CD4-positive, alpha-beta T cell treated with Interleukin-12 subunit alpha and Interleukin-12 subunit beta, for 1 hour (primary cell): ENCODE measurements around the gene TTLL12.

ENCODE experiments used
- DNase-seq: peaks from one replicate; pipeline ENCODE4 v3.0.0-alpha.2; 2020

Gene TTLL12

DNA sequence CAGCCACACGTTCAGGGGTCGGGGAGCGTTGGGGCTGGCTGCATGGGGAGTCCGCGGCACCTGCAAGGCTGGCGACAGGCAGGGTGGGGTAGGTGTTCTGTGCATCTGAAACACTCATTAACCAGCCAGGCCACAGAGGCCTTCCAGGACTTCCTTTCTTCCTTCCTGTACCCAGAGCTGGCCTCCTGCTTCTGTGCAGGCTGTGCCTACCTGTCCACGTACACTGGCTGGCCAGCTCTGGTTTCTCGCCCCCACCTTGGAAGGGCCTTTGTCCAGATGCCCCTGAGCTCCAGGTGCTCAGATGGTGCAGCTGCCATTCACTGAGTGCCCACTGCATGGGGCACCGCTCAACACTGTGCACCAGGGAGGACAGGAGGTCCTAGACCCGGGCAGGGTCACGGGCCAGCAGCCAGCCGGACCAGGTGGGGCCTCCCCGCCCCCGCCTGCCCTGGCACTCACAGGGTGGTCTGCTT lies 15.9 kb downstream of the TTLL12 start:
- DNase-seq, result no peak

DNA sequence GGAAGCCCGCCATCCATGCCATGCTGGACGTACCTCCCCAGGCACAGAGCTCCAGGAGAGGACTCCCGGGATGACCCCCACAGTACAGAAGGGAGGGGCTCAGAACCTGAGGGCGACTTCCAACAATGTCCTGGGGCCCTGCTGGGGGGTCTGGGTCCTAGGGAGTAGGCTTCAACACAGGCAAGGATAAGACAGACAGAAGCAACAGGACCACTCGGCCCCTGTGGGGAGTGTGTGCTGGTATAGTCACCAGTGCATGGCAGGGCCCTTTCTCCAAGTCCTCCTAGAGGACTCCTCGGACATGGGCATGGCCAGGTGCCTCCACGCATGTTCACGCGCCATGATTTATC lies 16.8 kb downstream of the TTLL12 start:
- DNase-seq, result no peak

DNA sequence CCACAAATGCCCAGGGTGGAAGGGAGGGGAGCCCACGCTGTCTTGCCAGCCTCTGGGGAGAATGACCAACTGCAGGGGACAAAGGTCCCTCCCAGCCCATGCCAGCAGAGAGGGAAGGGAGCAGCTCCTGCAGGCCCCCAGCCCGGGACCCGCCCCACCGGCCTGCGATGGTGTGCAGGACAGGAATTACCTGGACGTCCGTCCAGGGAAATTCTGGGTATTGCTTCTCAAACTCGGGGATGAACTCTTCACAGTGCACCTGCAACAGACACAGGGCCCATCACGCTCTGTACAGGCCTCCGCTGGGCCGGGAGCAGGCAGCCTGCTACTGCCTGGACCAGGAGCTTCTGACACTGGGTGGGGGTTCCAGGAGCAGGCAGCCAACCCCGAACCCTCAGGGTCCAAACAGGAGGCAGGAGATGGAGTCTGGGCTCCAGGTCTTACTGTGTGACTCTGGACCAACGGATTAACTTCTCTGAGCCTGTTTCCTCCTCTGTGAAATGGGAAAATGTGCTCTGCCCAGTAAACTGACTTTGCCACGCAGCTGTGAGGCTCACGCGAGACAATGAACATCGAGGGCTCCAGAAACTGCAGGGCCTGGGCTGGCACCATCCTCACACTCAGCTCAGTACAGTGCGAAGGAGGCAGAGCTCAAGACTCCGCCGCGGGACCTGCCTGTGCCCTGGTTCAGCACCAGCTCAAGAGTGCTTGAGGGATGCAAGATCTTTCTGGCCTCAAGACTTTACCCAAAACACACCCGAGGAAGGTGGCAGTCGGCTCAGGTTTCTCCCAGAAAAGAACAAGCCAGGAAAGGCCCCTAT lies 17.4 kb downstream of the TTLL12 start:
- DNase-seq, result no peak

DNA sequence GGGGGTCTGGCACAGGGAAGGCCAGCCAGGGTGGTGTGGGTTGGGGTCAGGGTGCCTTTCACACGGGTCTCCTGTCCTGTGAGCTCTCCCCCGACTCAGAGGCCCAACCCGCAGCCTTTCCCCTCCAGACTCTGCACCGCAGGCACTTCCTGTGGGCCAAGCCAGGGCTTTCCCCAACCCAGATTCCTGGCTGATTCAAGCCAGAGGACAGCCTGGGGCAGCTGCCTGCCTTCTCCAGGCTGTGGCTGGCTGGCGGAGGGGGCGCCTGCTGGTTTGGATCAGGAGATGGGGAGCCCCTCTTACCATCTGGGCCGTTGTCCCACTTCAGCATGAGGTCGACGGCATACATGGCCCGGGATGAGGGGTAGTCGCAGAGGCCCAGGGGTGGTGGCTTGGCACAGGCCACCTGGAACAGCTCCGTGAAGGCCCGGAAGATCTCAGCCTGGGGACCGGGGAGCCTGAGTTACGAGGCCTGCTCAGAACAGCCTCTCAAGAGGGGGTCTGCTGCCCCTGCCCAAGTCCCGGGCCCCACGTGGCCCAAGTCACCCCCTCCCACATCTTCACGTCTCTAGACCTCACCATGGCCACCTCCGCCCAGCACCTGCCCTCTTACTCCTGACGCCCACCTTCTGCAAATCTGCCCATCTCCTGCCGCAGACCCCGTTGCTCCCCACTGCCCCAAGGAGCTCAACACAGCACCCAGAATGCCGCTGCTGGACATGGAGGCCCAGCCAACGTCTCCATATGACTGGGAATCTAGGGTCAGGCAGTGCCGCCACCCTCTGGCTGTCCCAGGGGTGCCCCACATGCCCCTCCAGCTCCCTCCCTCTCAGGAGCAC lies 18.2 kb downstream of the TTLL12 start:
- DNase-seq, result no peak

DNA sequence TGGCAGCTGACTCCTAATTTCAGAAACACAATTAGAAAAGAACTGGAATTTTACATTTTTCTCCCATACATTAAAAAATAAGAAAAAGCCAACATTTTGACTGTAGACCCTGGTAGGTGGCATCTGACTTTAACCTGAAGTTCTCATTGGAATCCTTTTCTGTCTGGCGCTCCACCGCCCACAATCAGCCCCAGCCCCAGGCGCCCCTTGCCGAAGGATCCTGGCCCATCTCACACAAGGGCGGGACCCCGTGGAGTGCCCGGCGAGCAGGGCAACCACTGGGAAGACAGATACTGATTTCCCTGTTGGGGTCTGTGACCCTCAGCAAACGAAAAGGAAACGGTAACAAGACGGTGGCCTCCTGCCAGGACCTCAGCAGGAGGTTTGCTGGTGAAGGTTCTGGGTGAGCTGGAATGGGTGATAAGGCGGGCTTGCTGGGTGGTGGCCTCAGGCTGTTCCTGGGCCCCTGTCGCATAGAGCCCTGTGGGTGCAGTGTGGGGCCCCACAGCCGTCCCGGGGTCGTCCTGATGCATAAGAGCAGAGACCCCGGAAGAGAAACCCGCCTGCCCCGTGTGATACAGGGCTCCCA lies 19.8 kb downstream of the TTLL12 start:
- no peak for DNase-seq

DNA sequence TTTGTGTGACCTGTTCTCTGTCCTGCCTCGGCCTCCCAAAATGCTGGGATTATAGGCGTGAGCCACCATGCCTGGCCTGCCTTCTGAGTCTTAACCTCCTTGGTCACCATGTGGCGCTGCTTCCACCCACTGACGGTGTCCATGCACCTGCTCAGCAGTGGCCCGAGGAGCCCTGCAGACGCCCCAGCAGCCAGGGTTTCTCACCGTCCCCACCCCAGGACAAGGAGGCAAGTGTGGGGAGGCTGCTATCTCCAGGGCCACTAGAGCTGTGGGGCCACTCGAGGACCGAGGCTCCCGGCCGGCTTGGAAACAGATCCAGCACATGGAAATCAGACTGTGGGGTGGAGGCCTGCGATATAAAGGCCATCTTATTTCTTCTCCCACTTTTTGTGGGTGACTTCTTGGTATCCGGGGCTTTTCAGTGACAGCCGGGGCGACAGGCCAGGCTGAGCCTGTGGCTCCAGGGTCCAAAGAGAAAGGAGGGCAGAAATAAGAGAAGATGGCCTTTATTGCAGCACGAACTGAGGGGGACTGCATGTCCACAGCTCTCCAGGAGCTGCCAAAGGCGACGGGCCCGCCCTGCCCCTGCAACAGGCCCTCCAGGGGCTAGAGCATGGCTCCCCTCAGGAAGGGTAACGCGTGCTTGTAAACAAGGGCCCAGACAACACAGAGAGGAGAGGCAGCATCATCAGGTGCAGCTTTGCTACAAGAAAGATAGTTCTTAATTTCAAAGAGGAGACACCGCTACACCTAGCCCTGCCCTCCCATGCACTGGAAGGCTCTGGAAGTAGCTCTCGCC lies 20.6 kb downstream of the TTLL12 start:
- DNase-seq, result no peak

DNA sequence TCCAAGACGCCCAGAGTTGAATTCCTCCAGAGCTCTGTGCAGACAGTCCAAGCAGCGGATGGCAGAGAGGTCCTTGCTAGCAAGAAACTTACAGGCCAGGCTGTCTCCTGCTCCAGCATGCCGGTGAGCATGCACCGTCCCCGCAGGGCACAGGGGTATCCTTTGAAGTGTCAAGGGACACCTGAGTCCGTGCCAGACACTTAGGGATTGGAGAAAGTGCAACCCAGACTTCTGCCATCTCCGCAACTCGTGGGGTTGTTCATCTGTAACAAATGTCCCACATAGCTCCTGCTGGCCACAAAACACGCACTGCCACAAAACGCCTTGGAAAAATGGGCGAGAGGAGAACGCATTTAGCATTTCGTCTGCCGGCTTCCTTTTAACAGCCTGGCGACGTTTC lies 22.3 kb downstream of the TTLL12 start:
- DNase-seq, result no peak

DNA sequence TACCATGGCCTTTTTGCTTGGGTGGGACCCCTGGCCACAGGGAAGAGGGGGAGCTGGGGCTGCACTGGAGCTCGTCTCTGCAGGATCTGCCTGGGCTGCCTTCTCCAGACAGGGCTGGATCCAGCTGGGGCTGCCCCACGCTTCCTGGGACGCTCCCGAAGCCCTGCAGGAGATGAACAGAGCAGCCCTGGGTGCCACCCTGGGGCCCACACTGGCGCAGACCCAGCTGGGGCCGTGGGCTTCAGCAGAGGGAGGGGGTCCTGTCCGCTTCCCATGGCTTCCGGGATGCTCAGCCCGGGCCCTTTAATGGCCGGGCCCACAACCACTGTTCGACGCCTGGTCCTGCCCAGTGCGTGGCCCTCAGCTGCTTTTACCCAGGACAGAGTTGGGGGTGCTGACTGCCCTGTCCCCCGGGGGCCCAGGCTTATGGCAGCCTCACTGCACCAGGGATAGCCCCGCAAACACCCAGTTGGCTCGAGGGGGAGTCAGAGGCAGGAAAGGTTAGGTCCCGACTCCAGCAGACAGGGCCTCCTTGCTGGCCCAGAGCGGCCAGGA lies 23.6 kb downstream of the TTLL12 start:
- no peak for DNase-seq

DNA sequence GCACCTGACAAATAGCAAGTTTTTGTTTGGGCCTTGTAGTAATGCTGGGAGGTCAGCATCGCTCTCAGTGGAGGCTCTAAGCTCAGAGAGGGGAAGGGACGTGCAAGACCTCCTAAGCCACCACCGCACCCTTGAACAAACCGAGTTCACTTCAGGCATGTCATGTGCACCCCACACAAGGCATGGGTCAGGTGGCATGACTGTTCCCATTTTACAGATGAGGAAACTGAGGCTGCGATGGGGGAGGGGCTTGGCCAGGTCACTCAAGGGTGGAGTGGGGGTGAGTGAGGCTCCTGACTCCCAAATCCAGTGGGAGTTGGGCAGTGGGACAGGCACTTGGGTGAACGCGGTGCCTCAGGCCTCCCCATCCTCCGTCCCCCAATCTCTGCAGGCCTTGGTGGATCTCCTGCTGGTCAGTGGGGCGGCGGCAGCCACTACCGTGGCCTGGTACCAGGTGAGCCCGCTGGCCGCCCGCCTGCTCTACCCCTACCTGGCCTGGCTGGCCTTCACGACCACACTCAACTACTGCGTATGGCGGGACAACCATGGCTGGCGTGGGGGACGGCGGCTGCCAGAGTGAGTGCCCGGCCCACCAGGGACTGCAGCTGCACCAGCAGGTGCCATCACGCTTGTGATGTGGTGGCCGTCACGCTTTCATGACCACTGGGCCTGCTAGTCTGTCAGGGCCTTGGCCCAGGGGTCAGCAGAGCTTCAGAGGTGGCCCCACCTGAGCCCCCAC lies 24.4 kb downstream of the TTLL12 start:
- no peak for DNase-seq

DNA sequence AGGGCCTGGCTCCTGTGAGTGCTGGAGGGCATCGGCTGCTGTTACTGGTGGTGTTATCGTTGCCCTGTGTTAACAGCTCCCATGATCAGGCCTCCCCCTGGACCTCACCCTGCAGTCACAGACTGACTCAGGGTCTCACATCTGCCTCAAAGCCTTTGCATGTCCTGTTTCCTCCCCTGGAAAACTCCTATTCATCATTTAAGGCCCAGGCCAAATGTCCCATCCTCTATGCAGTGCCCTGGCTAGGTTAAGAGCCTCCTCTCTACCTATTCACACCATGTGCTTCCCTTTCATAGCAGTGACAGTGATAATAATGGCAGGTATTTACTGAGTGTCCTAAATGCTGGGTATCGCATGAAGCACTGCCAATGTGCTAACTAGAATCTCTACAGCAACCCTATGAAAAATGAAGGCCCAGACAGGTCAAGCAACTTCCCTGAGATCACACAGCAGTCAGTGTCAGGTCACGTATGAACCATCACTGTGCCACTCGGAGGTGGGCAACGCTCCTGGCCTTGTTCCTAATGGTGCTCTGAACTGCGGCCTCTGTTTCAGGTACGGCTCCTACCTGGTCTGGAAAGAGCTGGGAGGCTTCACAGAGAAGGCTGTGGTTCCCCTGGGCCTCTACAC lies 26.3 kb downstream of the TTLL12 start:
- DNase-seq, result no peak

DNA sequence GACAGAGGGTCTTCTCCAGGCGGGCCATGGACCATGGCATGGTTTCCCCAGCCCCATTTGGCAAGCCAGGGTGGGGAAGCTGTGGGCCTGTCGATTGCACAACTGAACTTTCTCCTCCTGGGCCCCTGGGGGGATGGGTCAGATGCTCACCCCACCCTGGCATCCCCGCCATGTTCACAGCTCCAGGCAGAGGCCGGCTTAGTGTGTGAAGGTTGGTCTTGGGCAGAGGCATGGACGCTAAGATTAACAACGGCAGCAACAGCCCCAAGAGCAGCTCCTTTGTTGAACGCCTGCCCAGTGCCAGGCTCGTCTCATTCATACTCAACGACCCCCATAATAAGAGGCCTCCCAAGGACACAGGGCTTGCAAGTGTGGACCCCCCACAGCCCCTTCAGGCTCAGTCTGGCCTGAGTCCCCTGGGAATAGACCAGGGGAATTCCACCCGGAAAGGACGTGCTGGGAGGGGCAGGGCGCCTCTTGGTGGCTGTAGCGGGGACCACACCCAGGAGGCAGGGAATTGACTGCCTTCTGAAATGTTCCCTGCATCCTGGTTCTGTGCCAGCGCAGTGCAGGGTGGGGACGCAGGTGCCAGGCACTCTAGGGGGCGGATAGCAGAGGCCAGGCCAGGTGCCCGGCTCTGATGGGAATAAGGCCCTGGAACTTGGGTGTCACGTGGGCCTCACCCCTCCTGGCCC lies 27.3 kb downstream of the TTLL12 start:
- no peak for DNase-seq

DNA sequence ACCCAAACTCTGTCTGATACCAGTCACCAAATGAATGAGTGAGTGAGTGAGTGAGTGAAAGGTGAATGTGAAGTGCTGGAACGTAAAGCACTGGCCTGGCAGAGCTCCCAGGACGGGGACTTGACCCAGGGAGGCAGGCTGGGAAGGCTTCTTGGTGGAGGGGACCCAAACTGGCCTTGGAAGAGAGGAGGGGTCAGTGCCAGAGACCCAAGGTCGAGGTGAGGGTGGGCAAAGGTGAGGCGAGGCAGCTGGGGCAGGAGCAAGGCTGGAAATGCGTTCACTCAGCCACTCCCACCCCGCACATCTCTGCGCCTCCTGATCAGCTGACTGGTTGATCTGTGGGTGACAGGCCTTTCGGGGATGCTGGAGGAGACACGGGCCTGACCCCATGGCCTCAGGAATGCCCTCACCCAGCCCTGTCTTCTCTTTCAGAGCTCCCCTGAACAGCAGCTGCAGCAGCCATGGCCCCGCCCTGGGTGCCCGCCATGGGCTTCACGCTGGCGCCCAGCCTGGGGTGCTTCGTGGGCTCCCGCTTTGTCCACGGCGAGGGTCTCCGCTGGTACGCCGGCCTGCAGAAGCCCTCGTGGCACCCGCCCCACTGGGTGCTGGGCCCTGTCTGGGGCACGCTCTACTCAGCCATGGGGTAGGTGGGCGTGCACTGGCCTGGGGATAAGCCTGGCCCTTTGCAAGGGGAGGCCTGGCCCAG lies 28.0 kb downstream of the TTLL12 start:
- DNase-seq, result no peak

DNA sequence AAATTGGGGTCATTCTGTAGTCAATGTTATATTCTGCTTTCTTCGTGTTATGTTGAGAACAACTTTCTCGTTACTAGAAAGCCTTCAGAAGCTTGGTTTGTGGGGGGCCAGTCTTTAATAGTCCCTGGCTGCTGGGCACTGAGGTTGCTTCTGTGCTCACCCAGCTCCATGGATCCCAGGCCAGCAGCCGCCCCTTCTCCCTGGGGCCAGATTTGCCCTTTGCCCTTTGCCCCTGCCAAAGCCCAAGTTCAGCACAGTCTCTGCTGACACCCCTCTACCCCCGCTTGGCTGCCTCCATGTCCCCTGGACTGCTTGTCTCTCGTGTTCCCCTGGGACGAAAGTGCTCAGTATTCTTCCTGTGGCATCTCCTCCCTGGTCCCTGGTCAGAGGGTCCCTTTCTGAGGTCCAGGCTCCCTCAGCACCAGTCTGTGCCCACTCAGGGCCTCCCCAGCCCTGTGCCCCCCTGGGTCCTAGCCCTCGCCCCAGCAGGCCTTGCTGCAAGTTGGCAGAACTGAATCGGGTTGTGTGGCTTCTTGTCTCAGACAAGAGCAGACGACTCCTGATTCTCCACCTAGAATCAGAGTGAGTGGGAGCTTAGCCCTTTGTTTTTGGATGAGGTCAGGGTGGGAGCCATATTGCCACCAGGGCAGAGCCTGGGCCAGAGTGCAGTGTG lies 28.9 kb downstream of the TTLL12 start:
- DNase-seq, result no peak

DNA sequence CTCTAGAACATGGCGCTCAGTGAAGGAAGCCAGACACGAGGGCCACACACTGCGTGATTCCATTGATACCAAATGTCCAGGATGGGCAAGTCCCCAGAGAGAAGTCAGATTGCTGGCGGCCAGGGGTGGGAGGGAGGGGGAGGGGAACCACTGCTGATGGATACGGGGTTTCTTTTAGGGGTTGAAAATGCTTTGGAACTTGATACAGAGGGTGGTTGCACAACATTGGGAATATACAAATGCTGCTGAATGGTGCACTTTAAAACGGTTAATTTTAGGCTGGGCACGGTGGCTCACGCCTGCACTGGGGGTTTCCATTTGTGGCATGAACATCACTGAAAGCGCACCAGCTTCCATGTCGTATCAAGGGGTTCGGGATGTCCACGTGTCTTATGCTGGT lies 30.5 kb downstream of the TTLL12 start:
- no peak for DNase-seq

DNA sequence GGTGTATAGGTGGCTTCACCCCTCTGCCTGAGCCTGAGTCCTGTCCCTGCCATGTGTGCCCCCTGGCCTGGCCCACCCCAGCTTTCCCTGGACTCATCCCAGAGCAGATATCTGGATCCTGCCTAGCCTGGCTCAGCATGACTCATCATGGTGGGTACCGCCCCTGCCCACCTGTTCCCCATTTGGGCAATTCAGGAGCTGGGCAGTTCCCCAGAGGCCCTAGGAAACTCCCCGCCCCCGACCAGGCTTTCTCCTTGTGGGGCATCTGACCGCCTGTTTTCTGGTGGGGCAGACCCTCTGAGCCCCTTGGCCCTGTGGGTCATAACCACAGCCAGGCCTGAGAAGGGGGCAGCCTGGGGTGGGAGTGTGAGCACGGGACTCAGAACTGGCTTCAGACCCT lies 31.1 kb downstream of the TTLL12 start:
- DNase-seq, result no peak

DNA sequence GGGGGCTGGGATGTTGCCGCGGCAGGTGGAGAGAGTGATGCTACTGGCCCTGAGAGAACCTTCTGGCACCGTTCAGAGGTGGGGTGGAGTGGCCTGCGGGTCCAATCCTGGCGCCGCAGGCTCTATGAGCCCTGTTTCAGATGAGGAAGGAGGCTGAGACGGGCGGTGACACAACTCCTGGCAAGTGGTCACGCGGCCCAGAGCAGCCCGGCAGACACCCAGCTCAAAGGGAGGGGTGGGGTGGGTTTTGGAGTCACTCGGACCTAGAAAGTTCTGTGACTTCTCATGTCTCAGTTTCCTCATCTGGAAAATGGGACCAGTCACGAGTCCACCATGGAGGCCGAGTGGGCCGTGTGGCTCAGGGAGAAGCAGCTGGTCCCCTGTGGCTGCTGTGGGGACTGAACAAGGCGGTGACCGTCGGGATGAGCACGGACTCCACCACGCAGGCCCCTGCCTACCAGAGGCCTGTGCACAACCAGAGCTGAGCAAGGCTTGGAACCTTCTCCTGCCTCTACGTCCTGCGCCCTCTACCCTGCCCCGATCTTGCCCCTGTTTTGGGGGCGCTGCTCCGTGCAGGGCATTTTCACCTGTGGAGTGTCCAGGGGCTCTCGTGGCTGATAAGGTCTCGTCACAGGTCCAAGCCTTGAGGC lies 31.9 kb downstream of the TTLL12 start:
- DNase-seq, result no peak

DNA sequence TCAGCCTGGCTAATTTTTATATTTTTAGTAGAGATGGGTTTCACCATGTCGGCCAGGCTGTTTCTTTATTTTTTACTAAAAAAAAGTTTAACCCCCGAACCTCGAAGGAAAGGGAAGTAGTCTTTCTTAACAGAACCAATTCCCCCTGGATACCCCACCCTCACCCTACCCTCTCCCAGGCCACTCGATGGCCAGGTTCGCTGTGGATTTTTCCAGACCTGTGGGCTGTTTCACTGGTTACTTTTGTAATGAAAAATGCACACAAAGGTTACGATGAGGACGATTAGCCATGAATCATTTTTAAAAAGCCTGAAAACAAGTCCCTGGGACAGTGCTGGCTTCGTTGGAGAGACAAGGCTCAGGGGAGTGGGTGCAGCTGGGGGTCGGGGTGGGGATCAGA lies 33.0 kb downstream of the TTLL12 start:
- no peak for DNase-seq

DNA sequence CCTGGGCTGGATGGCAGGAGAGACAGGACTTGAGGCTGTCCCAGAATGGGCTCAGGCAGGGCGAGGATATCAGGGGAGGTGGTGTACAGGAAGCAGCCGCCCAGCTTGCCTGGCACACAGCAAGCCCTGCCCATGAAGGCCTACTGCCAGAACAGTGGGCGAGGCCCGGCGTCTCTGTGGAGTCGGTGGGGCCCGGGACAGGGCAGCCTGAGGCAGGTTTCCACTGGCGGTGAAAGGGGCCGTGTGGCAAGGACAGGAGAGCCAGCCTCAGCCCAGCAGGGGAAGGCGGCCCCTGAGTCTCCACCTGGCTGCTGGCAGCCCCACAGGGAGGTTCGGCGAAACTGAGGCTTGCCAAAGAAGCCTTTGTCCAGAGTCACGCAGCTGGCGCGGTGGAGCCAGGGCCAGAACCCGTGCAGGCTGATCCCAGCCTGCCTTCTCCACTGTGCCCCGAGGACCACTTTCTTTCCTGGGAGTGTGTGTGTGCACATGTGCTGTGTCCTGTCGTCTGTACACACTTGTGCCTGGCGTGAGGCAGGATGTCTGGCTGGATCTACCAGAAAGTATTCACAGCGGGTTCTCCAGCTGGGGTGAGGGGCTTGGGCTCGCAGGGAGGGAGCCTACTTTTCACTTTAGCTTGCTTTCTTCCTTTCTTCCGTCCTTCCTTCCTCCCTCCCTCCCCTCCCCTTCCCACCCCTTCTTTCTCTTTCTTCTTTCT lies 34.4 kb downstream of the TTLL12 start:
- DNase-seq, result peak; percentile 61
